GM12874 (cell line): Measurements from ENCODE around the gene MEIOSIN.

Experiments used
- TF ChIP-seq, protein P1 (sequence below): IDR thresholded peaks from 2 replicates; pipeline ENCODE4 v1.5.1; 2011; ENCODE audit warnings: low read depth, mild to moderate bottlenecking, control low read depth, low read length, moderate library complexity; ENCODE audit not compliant: insufficient read depth

Gene MEIOSIN

DNA sequence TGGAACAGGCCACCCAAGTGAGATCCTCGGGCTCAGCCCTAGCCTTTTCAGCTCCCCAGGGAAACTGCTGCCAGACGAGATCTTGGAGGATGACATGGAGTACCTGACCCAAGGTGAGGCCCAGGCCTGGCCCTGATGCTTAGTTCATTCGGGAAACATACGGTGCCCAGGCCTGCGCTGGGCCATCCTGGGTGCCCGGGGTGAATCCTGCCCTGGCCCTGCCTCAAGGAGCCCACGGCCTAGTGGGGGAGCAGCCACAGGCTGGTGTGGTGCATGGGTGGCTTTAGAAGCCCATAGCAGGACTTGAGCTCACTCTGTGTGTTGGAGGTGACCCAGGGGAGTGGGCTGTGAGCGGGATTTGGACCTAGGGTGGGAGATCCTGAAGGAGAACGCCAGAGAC lies 25.7 kb downstream of the MEIOSIN start:
- TF ChIP-seq, protein P1, sequence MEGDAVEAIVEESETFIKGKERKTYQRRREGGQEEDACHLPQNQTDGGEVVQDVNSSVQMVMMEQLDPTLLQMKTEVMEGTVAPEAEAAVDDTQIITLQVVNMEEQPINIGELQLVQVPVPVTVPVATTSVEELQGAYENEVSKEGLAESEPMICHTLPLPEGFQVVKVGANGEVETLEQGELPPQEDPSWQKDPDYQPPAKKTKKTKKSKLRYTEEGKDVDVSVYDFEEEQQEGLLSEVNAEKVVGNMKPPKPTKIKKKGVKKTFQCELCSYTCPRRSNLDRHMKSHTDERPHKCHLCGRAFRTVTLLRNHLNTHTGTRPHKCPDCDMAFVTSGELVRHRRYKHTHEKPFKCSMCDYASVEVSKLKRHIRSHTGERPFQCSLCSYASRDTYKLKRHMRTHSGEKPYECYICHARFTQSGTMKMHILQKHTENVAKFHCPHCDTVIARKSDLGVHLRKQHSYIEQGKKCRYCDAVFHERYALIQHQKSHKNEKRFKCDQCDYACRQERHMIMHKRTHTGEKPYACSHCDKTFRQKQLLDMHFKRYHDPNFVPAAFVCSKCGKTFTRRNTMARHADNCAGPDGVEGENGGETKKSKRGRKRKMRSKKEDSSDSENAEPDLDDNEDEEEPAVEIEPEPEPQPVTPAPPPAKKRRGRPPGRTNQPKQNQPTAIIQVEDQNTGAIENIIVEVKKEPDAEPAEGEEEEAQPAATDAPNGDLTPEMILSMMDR, result no peak

DNA sequence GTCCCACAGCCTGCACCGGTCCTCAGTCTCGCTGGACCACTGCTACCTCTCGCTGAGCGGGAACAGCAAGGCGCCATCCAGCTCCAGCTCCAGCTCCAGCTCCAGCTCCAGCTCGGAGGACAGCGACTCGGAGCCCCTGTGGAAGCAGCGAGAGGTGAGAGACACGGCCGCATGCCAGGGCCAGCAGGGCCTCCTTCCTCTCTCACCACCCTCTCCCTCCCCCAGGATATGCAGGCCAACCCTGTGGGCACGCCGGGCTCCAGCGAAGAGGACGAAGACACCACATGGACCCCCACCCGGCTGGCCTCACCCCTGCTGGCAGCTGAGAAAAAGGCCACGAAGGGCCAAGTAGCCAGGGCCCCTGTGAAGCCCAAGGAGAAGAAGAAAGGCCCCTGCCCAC lies 28.5 kb downstream of the MEIOSIN start:
- TF ChIP-seq, protein P1, result no peak

DNA sequence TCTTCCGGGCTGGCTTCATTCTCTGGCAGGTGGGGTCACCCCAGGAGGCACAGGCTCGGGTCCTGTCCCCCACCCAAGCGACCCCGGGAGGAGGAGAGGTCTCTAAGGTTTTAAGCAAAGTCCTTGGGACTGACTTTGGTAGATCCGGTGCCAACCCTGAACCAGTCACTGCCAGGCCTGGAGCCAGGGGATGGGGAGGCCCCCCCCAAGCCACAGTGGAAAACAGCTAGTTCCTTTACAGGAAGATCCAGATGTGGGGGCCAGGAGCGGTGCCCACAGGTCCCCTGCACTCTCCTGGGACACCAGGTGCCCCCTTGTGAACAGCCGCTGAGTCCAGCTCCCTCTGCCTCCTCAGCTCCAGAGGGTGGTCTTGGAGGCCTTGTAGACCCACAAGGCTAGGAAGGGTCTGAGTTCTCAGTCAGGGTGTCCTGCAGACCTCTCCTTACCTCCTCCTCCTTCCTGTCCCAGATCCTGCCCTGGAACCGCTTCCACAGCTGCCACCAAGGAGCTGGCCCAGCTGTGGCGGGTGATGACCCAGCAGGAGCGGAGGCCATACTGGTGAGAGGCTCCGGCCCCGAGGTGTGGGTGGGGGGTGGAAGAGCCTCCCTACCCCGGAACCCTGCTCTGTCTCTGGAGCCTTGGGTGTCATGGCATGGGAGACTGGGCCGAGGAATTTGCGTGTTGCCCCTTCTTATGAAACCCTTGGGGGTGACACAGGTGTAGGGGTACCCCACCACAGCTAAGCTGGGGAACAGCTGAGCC lies 29.8 kb downstream of the MEIOSIN start:
- TF ChIP-seq, protein P1, result no peak

DNA sequence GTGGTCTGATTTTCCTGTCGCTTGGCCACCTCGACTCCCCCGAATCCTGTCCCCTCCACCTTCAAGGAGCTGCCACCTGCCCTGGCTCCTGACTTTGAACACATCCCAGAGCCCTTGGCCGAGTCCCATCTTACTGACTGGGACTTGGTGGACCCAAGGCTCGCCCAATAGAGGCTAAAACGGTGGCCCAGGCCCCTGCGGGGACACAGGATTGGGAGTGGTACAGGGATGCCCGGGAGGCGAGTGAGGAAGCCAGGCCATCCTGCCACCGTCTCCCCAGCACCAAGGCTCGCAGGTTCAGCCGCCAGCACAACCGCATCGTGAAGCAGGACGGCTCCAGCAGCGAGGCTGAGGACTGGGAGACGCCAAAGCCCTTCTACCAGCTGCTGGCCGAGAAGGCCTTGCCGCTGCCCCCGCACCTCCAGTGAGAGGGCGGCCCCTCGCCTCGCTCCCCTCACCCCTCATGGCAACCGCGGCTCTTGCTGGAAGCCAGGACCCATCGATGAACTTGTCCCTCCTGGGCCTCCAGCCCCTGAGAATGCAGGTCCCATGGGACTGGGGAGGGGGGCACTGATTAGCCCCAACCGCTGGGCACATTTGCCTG lies 30.6 kb downstream of the MEIOSIN start:
- TF ChIP-seq, protein P1, result no peak

DNA sequence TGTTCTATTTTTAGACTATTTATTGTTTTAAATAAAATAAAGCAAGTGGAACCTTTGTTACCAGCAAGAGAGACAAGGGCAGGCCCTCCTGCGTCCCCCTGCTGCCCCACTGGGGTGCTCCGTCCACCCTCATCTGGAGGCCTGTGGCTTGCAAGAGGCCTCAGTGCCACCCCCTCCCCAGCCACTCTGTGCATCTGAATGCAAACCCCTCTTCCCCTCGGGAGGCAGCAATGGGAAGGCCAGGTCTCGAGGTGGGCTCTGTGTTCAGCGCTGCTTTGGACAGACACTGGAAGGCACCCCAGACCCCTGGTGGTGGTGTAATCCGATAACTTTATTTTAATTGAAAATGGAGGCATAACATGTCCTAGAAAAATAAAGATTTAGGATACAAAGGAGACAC lies 31.2 kb downstream of the MEIOSIN start:
- TF ChIP-seq, protein P1, result no peak

DNA sequence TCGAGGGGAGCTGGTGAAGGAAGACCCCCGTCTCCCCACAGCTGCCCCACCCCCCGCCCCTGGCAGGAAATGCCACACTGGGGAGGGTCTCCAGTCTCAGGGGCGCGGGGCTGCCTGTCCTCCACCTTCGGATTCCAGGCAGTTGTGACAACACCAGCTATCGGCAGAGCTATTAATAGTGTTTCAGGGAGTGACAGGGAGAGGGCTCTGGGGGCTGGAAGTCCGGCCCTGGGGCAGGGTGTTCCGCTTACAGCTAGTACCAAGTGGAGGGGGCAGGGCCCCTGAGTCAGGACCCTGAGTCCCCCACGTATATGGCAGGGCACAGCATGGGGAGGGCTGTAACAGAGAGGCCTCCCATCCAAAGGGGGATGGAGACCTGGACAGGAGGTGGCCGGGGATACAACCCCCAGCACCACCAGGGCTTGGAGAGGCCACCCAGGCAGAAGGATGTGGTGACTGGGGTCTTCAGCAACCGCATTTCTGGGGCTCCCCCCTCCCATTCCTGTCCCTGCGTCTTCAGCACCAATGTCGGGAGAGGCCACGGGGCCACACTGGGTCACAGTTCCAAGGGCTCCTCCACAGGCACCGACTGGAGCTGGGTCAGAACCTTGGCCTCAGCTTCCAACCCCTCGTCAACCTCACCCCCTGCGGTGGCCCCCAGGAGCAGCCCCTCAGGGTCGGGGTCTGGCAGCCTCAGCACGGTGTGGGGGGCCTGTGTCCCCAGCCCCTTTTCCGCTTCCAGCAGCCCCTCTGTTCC lies 31.9 kb downstream of the MEIOSIN start:
- TF ChIP-seq, protein P1, result no peak

DNA sequence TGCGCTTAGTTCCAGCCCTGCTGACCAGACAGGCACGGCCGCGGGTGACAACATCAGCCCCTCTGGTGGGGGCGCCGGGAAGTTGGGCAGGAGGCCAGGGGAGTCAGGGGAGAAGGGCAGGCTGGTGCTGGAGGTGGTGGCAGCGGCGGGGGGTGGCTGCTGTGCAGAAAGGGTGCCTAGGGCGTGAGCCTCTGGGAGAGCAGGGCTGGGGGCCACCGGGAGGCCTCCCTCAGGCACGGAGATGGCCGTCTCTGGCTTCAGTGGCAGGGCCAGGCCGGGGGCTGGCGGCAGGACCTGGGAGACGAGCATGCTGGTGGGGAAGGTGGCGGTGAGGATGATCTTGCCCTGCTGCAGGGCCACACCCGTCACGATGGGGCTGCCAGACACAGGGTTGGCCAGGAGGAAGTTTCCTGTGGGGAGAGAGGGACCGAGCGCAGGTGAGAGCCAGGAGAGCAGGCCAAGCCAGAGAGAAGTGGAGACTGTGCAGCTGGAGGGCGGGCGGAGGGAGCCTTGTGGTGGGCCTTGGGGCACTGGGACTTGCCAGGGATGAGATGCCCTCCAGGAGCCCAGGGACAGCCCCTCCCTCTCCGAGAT lies 32.6 kb downstream of the MEIOSIN start:
- TF ChIP-seq, protein P1, result no peak
